Fibroblast of pulmonary artery (primary cell): ENCODE measurements around the gene ABCA13.
"Not testable (repeated sequence)": the region's sequence is repeated elsewhere in the genome, so short reads cannot be mapped to it uniquely, and the experiment has no call there.

ENCODE experiments used
- DNase-seq: peaks from one replicate; pipeline ENCODE4 v3.0.0-alpha.2; 2010; ENCODE audit warnings: low read depth
- H3K4me3 ChIP-seq: replicated peaks from 2 replicates; pipeline ENCODE4 v1.5.1; 2011; ENCODE audit warnings: low read depth, mild to moderate bottlenecking, control low read depth, low read length, moderate library complexity
- CTCF ChIP-seq: IDR thresholded peaks from 2 replicates; pipeline ENCODE4 v1.5.1; 2011; ENCODE audit warnings: mild to moderate bottlenecking, control low read depth, low read length, inconsistent platforms; ENCODE audit errors: missing control alignments

The ABCA13 gene

GRCh38 chr7:48182718-48183369, 11.6 kb downstream of the ABCA13 start:
- peak; percentile 19 for DNase-seq
- H3K4me3 ChIP-seq, result no peak overlapping the region
- TF ChIP-seq CTCF, result no peak

- DNase-seq, result no peak
- no peak for TF ChIP-seq CTCF
- H3K4me3 ChIP-seq, result no peak overlapping the region
These were observed 12.1 kb downstream of the ABCA13 start for GRCh38 chr7:48183370-48183743.

GRCh38 chr7:48183965-48184364, 12.7 kb downstream of the ABCA13 start:
- no peak for DNase-seq
- no peak for TF ChIP-seq CTCF
- no peak overlapping the region for H3K4me3 ChIP-seq

GRCh38 chr7:48188776-48189520, 17.7 kb downstream of the ABCA13 start:
- no peak for DNase-seq
- no peak overlapping the region for H3K4me3 ChIP-seq
- TF ChIP-seq CTCF, result no peak

- DNase-seq, result no peak
- TF ChIP-seq CTCF, result no peak
- no peak overlapping the region for H3K4me3 ChIP-seq
These were observed 21.7 kb downstream of the ABCA13 start for GRCh38 chr7:48192996-48193395.

GRCh38 chr7:48193421-48193820, 22.2 kb downstream of the ABCA13 start:
- no peak for DNase-seq
- no peak for TF ChIP-seq CTCF
- no peak overlapping the region for H3K4me3 ChIP-seq

- H3K4me3 ChIP-seq, result not testable (repeated sequence)
These were observed 29.8 kb downstream of the ABCA13 start for GRCh38 chr7:48200946-48201589.

GRCh38 chr7:48202916-48203315, 31.7 kb downstream of the ABCA13 start:
- H3K4me3 ChIP-seq, result not testable (repeated sequence)

More at GRCh38 chr7:48200946-48201589, 29.8 kb downstream of the ABCA13 start:
- not testable (repeated sequence) for DNase-seq

More at GRCh38 chr7:48202916-48203315, 31.7 kb downstream of the ABCA13 start:
- DNase-seq, result not testable (repeated sequence)
